ENCODE measurements around the gene NMRK1.

The NMRK1 gene

DNA sequence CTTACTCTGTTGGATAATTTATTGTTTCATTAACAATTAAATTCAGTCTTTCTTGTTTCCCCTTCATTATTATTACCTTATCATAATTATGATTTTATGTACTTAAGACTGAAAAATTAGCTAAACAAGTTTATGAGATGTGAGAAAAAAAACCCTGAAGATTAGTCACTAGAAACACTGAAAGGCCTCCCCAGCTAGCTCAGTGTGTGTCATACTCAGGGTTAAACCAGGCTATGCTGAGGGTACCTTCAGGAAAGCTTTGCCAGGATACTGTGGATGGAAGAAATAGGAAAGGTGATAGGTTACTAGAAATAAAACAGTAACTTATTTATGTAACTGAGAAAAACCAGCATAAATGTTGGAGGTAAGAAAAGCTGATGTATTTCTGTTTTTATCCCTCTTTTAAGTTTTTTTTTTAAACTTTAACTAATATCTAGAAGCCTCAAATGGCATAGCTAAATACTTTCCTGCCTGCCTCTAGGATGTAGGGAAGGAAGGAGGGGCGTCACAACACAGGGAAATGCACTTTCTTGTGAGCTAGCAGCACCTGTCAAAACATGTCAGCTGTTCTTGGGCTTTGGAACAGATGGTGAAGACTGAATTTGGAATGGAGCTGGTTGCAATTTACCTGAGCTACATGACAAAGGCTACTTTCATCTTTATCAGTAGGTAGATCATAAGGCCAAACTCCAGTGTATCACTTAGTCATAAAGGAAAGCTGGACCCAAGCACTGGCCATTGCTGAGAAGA lies 24.2 kb downstream of the NMRK1 start:
- no peak overlapping the region for H3K4me3 ChIP-seq (ENCODE audit: low read depth, low read length)
- TF ChIP-seq, protein P1, sequence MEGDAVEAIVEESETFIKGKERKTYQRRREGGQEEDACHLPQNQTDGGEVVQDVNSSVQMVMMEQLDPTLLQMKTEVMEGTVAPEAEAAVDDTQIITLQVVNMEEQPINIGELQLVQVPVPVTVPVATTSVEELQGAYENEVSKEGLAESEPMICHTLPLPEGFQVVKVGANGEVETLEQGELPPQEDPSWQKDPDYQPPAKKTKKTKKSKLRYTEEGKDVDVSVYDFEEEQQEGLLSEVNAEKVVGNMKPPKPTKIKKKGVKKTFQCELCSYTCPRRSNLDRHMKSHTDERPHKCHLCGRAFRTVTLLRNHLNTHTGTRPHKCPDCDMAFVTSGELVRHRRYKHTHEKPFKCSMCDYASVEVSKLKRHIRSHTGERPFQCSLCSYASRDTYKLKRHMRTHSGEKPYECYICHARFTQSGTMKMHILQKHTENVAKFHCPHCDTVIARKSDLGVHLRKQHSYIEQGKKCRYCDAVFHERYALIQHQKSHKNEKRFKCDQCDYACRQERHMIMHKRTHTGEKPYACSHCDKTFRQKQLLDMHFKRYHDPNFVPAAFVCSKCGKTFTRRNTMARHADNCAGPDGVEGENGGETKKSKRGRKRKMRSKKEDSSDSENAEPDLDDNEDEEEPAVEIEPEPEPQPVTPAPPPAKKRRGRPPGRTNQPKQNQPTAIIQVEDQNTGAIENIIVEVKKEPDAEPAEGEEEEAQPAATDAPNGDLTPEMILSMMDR (IDR thresholded peaks at IDR 0.05; ENCODE audit: borderline replicate concordance, insufficient read depth, low read depth, low read length): no peak

DNA sequence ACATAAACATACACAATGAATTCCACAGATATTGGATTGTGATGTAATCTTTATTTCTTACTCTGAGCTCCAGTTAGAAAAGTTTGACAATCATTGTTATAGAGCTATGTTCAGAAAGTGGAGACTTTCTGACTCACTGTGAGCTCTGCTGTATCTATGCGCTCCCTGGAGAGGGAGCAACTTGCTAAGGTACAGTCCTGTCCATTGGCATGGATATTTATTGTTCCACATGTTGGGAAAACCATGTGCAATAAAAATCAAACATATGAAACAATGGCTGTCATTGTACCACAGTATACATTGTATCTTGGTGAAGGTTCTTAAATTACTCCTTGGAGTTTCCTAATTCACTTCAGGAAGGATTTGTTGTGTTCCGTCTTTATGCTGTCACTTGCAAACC lies 26.8 kb downstream of the NMRK1 start:
- H3K4me3 ChIP-seq (ENCODE audit: low read depth, low read length): no peak overlapping the region
- TF ChIP-seq, protein P1 (IDR thresholded peaks at IDR 0.05; ENCODE audit: borderline replicate concordance, insufficient read depth, low read depth, low read length): no peak

DNA sequence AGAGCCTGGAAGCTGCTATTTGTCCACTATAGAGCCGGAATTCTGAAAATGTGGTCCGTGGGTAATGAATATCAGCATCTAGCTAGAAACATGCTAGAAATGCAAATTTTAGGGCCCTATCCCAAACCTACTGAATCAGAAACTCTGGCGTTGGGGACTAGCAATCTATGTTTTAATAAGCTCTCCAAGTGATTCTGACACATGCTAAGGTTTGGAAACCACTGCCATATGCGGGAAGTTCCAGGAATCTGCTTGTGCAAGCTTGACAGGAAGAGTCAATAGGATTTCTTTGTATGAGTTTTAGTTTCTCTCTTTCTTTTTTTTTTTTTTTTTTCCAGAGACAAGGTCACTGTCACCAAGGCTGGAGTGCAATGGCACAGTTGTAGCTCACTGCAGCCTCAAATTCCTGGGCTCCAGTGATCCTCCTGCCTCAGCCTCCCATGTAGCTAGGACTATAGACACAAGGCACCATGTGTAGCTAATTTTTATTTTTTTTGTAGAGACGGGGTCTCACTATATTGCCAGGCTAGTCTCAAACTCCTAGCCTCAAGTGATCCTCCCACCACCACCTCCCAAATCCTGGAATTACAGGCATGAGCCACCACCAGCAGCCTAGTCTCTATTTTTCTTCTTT lies 33.5 kb downstream of the NMRK1 start:
- TF ChIP-seq, protein P1 (IDR thresholded peaks at IDR 0.05; ENCODE audit: borderline replicate concordance, insufficient read depth, low read depth, low read length): no peak
- no peak overlapping the region for H3K4me3 ChIP-seq (ENCODE audit: low read depth, low read length)

DNA sequence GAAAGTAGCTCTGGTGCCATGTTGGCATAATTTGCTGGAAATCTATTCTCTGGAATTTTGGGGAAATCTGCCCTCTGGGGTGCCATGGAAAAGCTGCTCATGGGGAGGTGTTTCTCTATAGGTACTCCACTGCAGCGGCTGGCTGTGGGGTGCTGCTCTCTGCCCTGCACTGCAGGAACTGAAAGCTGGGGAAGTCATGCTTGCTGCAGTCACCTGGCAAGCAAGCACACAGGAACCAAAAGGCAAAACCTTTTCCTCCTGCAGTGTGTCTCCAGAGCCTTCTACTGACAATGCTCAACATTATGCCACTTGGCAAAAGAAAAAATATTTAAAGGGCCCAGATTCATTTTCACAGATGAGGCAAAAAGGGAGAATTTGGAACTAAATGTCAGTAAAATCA lies 34.1 kb downstream of the NMRK1 start:
- TF ChIP-seq, protein P1 (IDR thresholded peaks at IDR 0.05; ENCODE audit: borderline replicate concordance, insufficient read depth, low read depth, low read length): no peak
- H3K4me3 ChIP-seq (ENCODE audit: low read depth, low read length): no peak overlapping the region

DNA sequence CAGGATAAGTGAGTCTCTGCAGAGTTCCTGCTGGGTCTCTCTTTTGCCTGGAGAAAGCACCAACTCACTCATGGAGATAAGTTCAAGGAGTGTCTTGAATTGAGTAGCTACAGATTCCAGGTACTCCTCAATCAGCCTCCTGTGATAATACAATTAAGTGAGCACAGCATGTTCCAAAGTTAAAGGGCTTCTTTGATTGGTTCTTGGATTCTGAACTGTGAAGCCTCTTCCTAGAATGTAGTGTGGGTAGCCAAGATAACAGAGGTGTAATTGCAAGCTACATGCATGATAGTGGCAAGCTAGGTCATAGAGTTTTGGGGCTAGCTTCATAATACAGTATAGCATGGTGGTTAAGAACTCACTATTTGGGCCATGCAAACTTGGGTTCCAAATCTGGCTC lies 36.7 kb downstream of the NMRK1 start:
- TF ChIP-seq, protein P1 (IDR thresholded peaks at IDR 0.05; ENCODE audit: borderline replicate concordance, insufficient read depth, low read depth, low read length): no peak
- no peak overlapping the region for H3K4me3 ChIP-seq (ENCODE audit: low read depth, low read length)

DNA sequence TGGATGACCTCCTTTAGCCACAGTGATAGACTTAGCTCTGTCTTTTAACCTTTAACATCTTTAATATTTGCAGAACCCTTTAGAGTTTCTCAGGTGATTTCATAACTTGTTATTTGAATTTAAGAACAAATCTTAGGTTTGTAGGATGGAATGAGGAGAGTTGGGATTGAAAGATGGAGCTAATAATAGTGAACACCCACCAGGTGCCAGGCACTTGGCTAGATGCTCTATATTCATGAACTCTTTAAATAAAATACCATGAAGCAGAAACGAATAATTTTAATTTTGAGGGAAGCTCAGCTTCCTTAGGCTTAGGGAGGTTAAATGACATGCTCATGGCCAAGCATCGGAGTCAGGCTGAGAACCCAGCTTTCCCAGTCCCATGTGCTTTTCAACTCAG lies 40.4 kb downstream of the NMRK1 start:
- TF ChIP-seq, protein P1 (IDR thresholded peaks at IDR 0.05; ENCODE audit: borderline replicate concordance, insufficient read depth, low read depth, low read length): no peak
- no peak overlapping the region for H3K4me3 ChIP-seq (ENCODE audit: low read depth, low read length)

All from GM12875 (cell line).